Mesendoderm (in vitro differentiated cells): ENCODE data around the gene TMEM131.

Experiments
- DNase-seq: peaks from one replicate; pipeline ENCODE4 v3.0.0; 2013
- H2AK5ac ChIP-seq: 2 replicates; pipeline ENCODE4 v1.6.1; 2013; ENCODE audit warnings: low read length, inconsistent platforms
- H2BK120ac ChIP-seq: 2 replicates; pipeline ENCODE4 v1.6.1; 2013; ENCODE audit warnings: low read depth, mild to moderate bottlenecking, low read length, moderate library complexity, mixed read lengths
- H2BK15ac ChIP-seq: replicated peaks from 2 replicates; pipeline ENCODE4 v1.6.1; 2013; ENCODE audit warnings: low read depth, mild to moderate bottlenecking, moderate library complexity
- H2BK5ac ChIP-seq: 2 replicates; pipeline ENCODE4 v1.6.1; 2013; ENCODE audit warnings: low read length, inconsistent platforms
- H3K18ac ChIP-seq: 2 replicates; pipeline ENCODE4 v1.6.1; 2013; ENCODE audit warnings: mild to moderate bottlenecking, low read length, mixed read lengths
- H3K23ac ChIP-seq: one replicate; pipeline ENCODE4 v1.6.1; 2013; ENCODE audit warnings: low read length
- H3K27ac ChIP-seq: 2 replicates; pipeline ENCODE4 v1.5.1; 2013; ENCODE audit warnings: low read depth, mild to moderate bottlenecking, inconsistent platforms, low read length, moderate library complexity
- H3K27me3 ChIP-seq: 2 replicates; pipeline ENCODE4 v1.6.1; 2013; ENCODE audit warnings: low read length, control low read depth, mild to moderate bottlenecking, inconsistent platforms; ENCODE audit not compliant: insufficient read depth, poor library complexity
- H3K36me3 ChIP-seq: 2 replicates; pipeline ENCODE4 v1.6.1; 2013; ENCODE audit warnings: low read length, inconsistent platforms; ENCODE audit not compliant: control insufficient read depth, insufficient read depth
- H3K4ac ChIP-seq: one replicate; pipeline ENCODE4 v1.6.1; 2013; ENCODE audit warnings: low read depth, mild to moderate bottlenecking, low read length, moderate library complexity
- H3K4me1 ChIP-seq: 2 replicates; pipeline ENCODE4 v1.6.1; 2013; ENCODE audit warnings: low read depth, low read length, inconsistent platforms; ENCODE audit not compliant: control insufficient read depth
- H3K4me2 ChIP-seq: 2 replicates; pipeline ENCODE4 v1.6.1; 2013; ENCODE audit warnings: low read length
- H3K4me3 ChIP-seq: 2 replicates; pipeline ENCODE4 v1.5.1; 2013; ENCODE audit warnings: mild to moderate bottlenecking, low read length
- H3K56ac ChIP-seq: one replicate; pipeline ENCODE4 v1.6.1; 2013; ENCODE audit warnings: low read length
- H3K79me1 ChIP-seq: 2 replicates; pipeline ENCODE4 v1.6.1; 2013; ENCODE audit warnings: low read length, inconsistent platforms
- H3K79me2 ChIP-seq: 2 replicates; pipeline ENCODE4 v1.6.1; 2013; ENCODE audit warnings: mild to moderate bottlenecking, low read length; ENCODE audit not compliant: control insufficient read depth, insufficient read depth
- H3K9ac ChIP-seq: 2 replicates; pipeline ENCODE4 v1.6.1; 2013; ENCODE audit warnings: low read length, inconsistent platforms
- H4K5ac ChIP-seq: one replicate; pipeline ENCODE4 v1.6.1; 2013; ENCODE audit warnings: low read length
- H4K8ac ChIP-seq: one replicate; pipeline ENCODE4 v1.6.1; 2013; ENCODE audit warnings: low read depth, mild to moderate bottlenecking, control low read depth, low read length, moderate library complexity
- WGBS: extraction: QIAGEN DNeasy Blood & Tissue Kit; methylation state at CpG from one replicate; pipeline ENCODE4 v1.1.7; 2013; ENCODE audit warnings: low lambda C conversion rate, missing lambda C conversion rate; ENCODE audit not compliant: insufficient coverage; ENCODE audit errors: extremely low coverage; 5-methylcytosine and 5-hydroxymethylcytosine counted together

The TMEM131 gene

GRCh38 chr2:97760480-97761049 is 235.2 kb downstream of the TMEM131 start:
- WGBS = no CpG with 5 or more reads among the region's 17 CpGs
- no peak overlapping the region for H4K5ac ChIP-seq
- H3K79me1 ChIP-seq = no peaks in the 10 kb centered on the region
- H3K79me2 ChIP-seq = no peaks in the 10 kb centered on the region
- H2BK5ac ChIP-seq = no peak overlapping the region
- peaks cover 6% of the 10 kb centered on the region for H3K36me3 ChIP-seq
- H3K4ac ChIP-seq = no peak overlapping the region
- no peak overlapping the region for H2BK15ac ChIP-seq
- no peak overlapping the region for H3K56ac ChIP-seq
- H4K8ac ChIP-seq = no peak overlapping the region
- H3K27ac ChIP-seq = peak overlapping the region; percentile 11
- no peak overlapping the region for H3K4me3 ChIP-seq
- no peak overlapping the region for H3K4me2 ChIP-seq
- no peak overlapping the region for H2AK5ac ChIP-seq
- peaks cover 2% of the 10 kb centered on the region for H3K4me1 ChIP-seq
- no peaks in the 10 kb centered on the region for H3K27me3 ChIP-seq
- no peak overlapping the region for H3K9ac ChIP-seq
- no peak for DNase-seq
- H3K23ac ChIP-seq = no peak overlapping the region
- H3K18ac ChIP-seq = no peak overlapping the region
- H2BK120ac ChIP-seq = no peak overlapping the region

- peaks cover 6% of the 10 kb centered on the region for H3K36me3 ChIP-seq
- no peak overlapping the region for H4K8ac ChIP-seq
- H4K5ac ChIP-seq = no peak overlapping the region
- H3K56ac ChIP-seq = no peak overlapping the region
- H3K79me2 ChIP-seq = no peaks in the 10 kb centered on the region
- peaks cover 2% of the 10 kb centered on the region for H3K4me1 ChIP-seq
- H2AK5ac ChIP-seq = no peak overlapping the region
- WGBS = no CpG with 5 or more reads among the region's 9 CpGs
- no peak overlapping the region for H3K4me2 ChIP-seq
- no peak overlapping the region for H3K4me3 ChIP-seq
- no peak overlapping the region for H2BK120ac ChIP-seq
- no peak overlapping the region for H2BK5ac ChIP-seq
- no peak overlapping the region for H3K9ac ChIP-seq
- H3K18ac ChIP-seq = no peak overlapping the region
- no peak overlapping the region for H3K23ac ChIP-seq
- DNase-seq = no peak
- H3K27me3 ChIP-seq = no peaks in the 10 kb centered on the region
- H3K27ac ChIP-seq = no peak overlapping the region
- no peaks in the 10 kb centered on the region for H3K79me1 ChIP-seq
- no peak overlapping the region for H2BK15ac ChIP-seq
- no peak overlapping the region for H3K4ac ChIP-seq
Observed at GRCh38 chr2:97759727-97760407, 235.9 kb downstream of the TMEM131 start.

- no peaks in the 10 kb centered on the region for H3K79me2 ChIP-seq
Observed at GRCh38 chr2:97758131-97758705, 237.5 kb downstream of the TMEM131 start.

GRCh38 chr2:97757062-97757461 is 238.7 kb downstream of the TMEM131 start:
- Histone ChIP-seq H3K27ac (no peak overlapping the region), H3K4ac (no peak overlapping the region), H2BK5ac (no peak overlapping the region), H3K4me2 (no peak overlapping the region), H3K4me3 (no peak overlapping the region), H4K5ac (no peak overlapping the region), H4K8ac (no peak overlapping the region), H3K79me1 (no peaks in the 10 kb centered on the region), H3K36me3 (peaks cover 2% of the 10 kb centered on the region), H3K56ac (no peak overlapping the region), H3K23ac (no peak overlapping the region), H3K27me3 (no peaks in the 10 kb centered on the region), H3K18ac (no peak overlapping the region), H3K9ac (no peak overlapping the region), H3K79me2 (no peaks in the 10 kb centered on the region), H2BK120ac (no peak overlapping the region), H3K4me1 (peaks cover 2% of the 10 kb centered on the region), H2AK5ac (no peak overlapping the region), H2BK15ac (no peak overlapping the region)
- WGBS = no CpG with 5 or more reads among the region's 18 CpGs
- no peak for DNase-seq

More at GRCh38 chr2:97758131-97758705, 237.5 kb downstream of the TMEM131 start:
- Histone ChIP-seq H3K4me1 (peaks cover 2% of the 10 kb centered on the region), H4K5ac (no peak overlapping the region), H3K18ac (no peak overlapping the region), H3K9ac (no peak overlapping the region), H3K4me3 (no peak overlapping the region), H3K27me3 (no peaks in the 10 kb centered on the region), H3K36me3 (peaks cover 2% of the 10 kb centered on the region), H3K27ac (no peak overlapping the region), H2BK120ac (no peak overlapping the region), H3K4ac (no peak overlapping the region), H2BK15ac (no peak overlapping the region), H2AK5ac (no peak overlapping the region), H3K23ac (no peak overlapping the region), H4K8ac (no peak overlapping the region), H3K79me1 (no peaks in the 10 kb centered on the region), H2BK5ac (no peak overlapping the region), H3K4me2 (no peak overlapping the region), H3K56ac (no peak overlapping the region)
- no peak for DNase-seq
- no CpG with 5 or more reads among the region's 1 CpG for WGBS

- no peak overlapping the region for H3K4ac ChIP-seq
- H3K9ac ChIP-seq = no peak overlapping the region
- H2AK5ac ChIP-seq = no peak overlapping the region
- H2BK5ac ChIP-seq = no peak overlapping the region
- no CpG with 5 or more reads among the region's 2 CpGs for WGBS
- H2BK120ac ChIP-seq = no peak overlapping the region
- no peaks in the 10 kb centered on the region for H3K79me2 ChIP-seq
- H3K27me3 ChIP-seq = no peaks in the 10 kb centered on the region
- no peak overlapping the region for H3K4me3 ChIP-seq
- H3K79me1 ChIP-seq = no peaks in the 10 kb centered on the region
- no peak overlapping the region for H4K5ac ChIP-seq
- H4K8ac ChIP-seq = no peak overlapping the region
- no peak overlapping the region for H3K4me2 ChIP-seq
- H2BK15ac ChIP-seq = no peak overlapping the region
- no peak overlapping the region for H3K23ac ChIP-seq
- peaks cover 2% of the 10 kb centered on the region for H3K36me3 ChIP-seq
- DNase-seq = no peak
- H3K18ac ChIP-seq = no peak overlapping the region
- no peak overlapping the region for H3K27ac ChIP-seq
- H3K56ac ChIP-seq = no peak overlapping the region
- H3K4me1 ChIP-seq = peaks cover 2% of the 10 kb centered on the region
Observed at GRCh38 chr2:97755491-97755890, 240.3 kb downstream of the TMEM131 start.
